ENCODE measurements around the gene BTRC. TPM values are rescaled to one million over a fixed set of nuclear protein-coding genes. Genes with fewer than 3 reads are reported as not detected.
"Not testable (repeated sequence)": the region's sequence is repeated elsewhere in the genome, so short reads cannot be mapped to it uniquely, and the experiment has no call there.

BTRC gene
- total RNA-seq, 1 donor from 2014 or later: 27.5 TPM

- Mint-ChIP-seq H3K9me3 (ENCODE audit: unreplicated experiment) (no peaks in the 10 kb centered on the region), H3K36me3 (ENCODE audit: low read depth, unreplicated experiment) (no peaks in the 10 kb centered on the region), H3K4me1 (ENCODE audit: unreplicated experiment) (no peaks in the 10 kb centered on the region), H3K27me3 (ENCODE audit: unreplicated experiment) (no peaks in the 10 kb centered on the region), H3K27ac (ENCODE audit: unreplicated experiment) (no peak overlapping the region), H3K4me3 (ENCODE audit: unreplicated experiment) (no peak overlapping the region)
- TF ChIP-seq, protein P1, sequence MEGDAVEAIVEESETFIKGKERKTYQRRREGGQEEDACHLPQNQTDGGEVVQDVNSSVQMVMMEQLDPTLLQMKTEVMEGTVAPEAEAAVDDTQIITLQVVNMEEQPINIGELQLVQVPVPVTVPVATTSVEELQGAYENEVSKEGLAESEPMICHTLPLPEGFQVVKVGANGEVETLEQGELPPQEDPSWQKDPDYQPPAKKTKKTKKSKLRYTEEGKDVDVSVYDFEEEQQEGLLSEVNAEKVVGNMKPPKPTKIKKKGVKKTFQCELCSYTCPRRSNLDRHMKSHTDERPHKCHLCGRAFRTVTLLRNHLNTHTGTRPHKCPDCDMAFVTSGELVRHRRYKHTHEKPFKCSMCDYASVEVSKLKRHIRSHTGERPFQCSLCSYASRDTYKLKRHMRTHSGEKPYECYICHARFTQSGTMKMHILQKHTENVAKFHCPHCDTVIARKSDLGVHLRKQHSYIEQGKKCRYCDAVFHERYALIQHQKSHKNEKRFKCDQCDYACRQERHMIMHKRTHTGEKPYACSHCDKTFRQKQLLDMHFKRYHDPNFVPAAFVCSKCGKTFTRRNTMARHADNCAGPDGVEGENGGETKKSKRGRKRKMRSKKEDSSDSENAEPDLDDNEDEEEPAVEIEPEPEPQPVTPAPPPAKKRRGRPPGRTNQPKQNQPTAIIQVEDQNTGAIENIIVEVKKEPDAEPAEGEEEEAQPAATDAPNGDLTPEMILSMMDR (IDR thresholded peaks at IDR 0.05; ENCODE audit: unreplicated experiment): no peak
- no peak for DNase-seq (ENCODE audit: low spot score)
These were observed 10.0 kb downstream of the BTRC start for GRCh38 chr10:101363850-101364400.

GRCh38 chr10:101364721-101365120, 10.8 kb downstream of the BTRC start:
- Mint-ChIP-seq H3K27ac (ENCODE audit: unreplicated experiment) (no peak overlapping the region), H3K36me3 (ENCODE audit: low read depth, unreplicated experiment) (no peaks in the 10 kb centered on the region), H3K4me1 (ENCODE audit: unreplicated experiment) (no peaks in the 10 kb centered on the region), H3K9me3 (ENCODE audit: unreplicated experiment) (no peaks in the 10 kb centered on the region), H3K27me3 (ENCODE audit: unreplicated experiment) (no peaks in the 10 kb centered on the region), H3K4me3 (ENCODE audit: unreplicated experiment) (no peak overlapping the region)
- TF ChIP-seq, protein P1 (IDR thresholded peaks at IDR 0.05; ENCODE audit: unreplicated experiment): no peak
- DNase-seq (ENCODE audit: low spot score): no peak

- Mint-ChIP-seq H3K27ac (ENCODE audit: unreplicated experiment) (no peak overlapping the region), H3K36me3 (ENCODE audit: low read depth, unreplicated experiment) (peaks cover 4% of the 10 kb centered on the region), H3K4me1 (ENCODE audit: unreplicated experiment) (no peaks in the 10 kb centered on the region), H3K27me3 (ENCODE audit: unreplicated experiment) (no peaks in the 10 kb centered on the region), H3K9me3 (ENCODE audit: unreplicated experiment) (no peaks in the 10 kb centered on the region), H3K4me3 (ENCODE audit: unreplicated experiment) (no peak overlapping the region)
- TF ChIP-seq, protein P1 (IDR thresholded peaks at IDR 0.05; ENCODE audit: unreplicated experiment): no peak
- DNase-seq (ENCODE audit: low spot score): no peak
These were observed 13.8 kb downstream of the BTRC start for GRCh38 chr10:101367569-101368453.

- TF ChIP-seq, protein P1 (IDR thresholded peaks at IDR 0.05; ENCODE audit: unreplicated experiment): no peak
- peaks cover 4% of the 10 kb centered on the region for H3K9me3 Mint-ChIP-seq (ENCODE audit: unreplicated experiment)
- peaks cover 18% of the 10 kb centered on the region for H3K36me3 Mint-ChIP-seq (ENCODE audit: low read depth, unreplicated experiment)
- DNase-seq (ENCODE audit: low spot score): no peak
- no peaks in the 10 kb centered on the region for H3K27me3 Mint-ChIP-seq (ENCODE audit: unreplicated experiment)
- no peak overlapping the region for H3K4me3 Mint-ChIP-seq (ENCODE audit: unreplicated experiment)
- peaks cover 3% of the 10 kb centered on the region for H3K4me1 Mint-ChIP-seq (ENCODE audit: unreplicated experiment)
- no peak overlapping the region for H3K27ac Mint-ChIP-seq (ENCODE audit: unreplicated experiment)
These were observed 19.1 kb downstream of the BTRC start for GRCh38 chr10:101373063-101373462.

- peaks cover 18% of the 10 kb centered on the region for H3K36me3 Mint-ChIP-seq (ENCODE audit: low read depth, unreplicated experiment)
- not testable (repeated sequence) for H3K27ac Mint-ChIP-seq (ENCODE audit: unreplicated experiment); H3K4me3 Mint-ChIP-seq (ENCODE audit: unreplicated experiment); DNase-seq (ENCODE audit: low spot score); H3K9me3 Mint-ChIP-seq (ENCODE audit: unreplicated experiment); H3K27me3 Mint-ChIP-seq (ENCODE audit: unreplicated experiment); H3K4me1 Mint-ChIP-seq (ENCODE audit: unreplicated experiment)
These were observed 20.0 kb downstream of the BTRC start for GRCh38 chr10:101373993-101374392.
